GM21528 (cell line): ENCODE data around the gene DNAJC7.
"Not testable (repeated sequence)": the region's sequence is repeated elsewhere in the genome, so short reads cannot be mapped to it uniquely, and the experiment has no call there.

Experiments
- ATAC-seq: cut with Tn5 transposase; IDR thresholded peaks from one replicate; pipeline ENCODE4 v1.9.1; 2021; ENCODE audit warnings: mild to moderate bottlenecking, moderate library complexity; ENCODE audit not compliant: unreplicated experiment, low FRiP score

DNAJC7 gene

DNA sequence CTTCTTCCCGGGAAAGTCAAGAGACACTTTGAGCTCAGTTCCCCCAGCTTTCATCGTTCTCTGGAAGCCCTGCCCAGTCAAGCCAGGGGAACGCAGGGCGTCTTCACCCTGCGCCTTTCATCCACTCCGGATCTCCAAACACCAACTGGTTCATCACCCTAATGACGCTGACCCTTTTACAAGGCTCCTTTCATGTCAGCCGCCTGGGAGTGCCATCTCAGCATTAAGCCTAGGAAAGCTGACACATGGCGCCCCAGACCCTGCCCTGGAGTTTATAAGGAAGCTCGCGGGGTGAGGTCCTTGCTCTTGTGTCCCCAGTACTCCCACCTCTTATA is 594 bp upstream of the DNAJC7 start:
- no peak for ATAC-seq

DNA sequence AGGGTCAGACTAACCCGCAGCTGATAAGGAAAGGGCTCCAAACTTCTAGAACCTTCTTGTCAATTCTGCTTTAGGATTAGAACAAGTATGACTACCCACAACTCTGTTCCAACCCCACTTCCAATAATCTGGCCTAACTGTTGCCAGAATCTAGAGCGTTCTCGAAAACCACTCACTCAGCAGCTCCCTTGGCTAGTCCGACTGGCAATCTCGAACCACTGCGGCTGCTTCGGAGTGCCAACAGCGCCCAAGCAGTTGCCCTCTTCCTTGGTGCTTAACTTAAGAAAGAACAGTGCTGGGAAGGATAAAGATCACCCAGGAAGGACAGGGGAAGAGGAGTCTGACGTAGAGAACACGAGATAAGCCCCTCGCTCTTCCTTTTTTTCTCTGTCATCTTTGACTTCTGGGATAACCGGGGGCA is 818 bp downstream of the DNAJC7 start:
- no peak for ATAC-seq

DNA sequence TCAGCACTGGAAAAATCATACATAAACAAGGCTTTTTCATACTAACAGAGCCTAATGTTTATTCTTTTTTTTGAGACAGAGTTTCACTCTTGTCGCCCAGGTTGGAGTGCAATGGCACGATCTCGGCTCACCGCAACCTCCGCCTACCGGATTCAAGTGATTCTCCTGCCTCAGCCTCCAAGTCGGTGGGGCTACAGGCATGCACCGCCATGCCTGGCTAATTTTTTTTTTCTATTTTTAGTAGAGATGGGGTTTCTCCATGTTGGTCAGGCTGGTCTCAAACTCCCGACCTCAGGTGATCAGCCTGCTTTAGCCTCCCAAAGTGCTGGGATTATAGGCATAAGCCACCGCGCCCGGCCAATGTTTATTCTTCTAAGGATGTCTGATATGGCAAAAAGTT is 3.5 kb downstream of the DNAJC7 start:
- ATAC-seq = not testable (repeated sequence)

DNA sequence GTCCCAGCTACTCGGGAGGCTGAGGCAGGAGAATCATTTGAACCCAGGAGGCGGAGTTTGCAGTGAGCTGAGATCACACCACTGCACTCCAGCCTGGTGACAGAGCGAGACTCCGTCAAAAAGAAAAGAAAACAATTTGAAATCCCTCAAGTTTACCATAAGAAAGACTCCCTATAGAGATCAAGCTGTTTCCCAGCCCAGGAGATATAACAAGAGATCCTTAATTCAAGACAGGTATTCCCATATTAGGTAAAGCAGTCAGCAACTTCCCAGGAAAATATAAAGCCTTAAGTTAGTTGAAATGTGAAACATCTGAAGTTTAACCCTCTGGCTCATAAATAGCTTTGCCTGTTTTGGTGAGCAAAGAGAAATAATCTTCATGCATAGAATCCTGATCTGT is 4.9 kb downstream of the DNAJC7 start:
- not testable (repeated sequence) for ATAC-seq

DNA sequence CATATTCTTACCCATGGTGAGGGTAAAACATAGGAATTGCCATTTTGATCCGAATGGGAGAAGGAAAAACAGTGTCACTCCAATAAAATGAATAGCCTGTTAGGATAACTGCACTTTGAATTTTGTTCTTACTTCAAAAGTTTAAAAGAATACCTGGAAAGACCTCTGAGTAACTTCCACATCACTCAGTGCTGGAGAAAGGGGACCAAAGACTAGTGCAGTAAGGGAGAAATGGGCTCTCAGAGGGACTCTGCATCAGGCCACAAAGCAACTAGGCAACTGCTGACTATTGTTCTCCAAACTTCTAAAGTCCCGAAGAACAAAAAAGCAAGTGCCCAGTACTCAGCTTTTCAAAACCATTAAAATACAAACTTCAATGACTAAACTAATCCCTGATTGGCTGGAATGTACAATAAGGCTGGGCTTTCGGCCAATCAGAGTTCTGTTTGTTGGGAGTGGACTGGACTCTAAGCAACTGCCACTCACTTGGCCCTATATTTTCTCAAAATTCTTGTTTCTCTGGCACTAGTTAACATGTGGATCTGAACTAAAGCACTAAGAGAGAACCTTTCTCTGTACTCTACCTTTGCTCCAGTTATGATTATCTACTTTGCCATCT is 6.2 kb downstream of the DNAJC7 start:
- ATAC-seq = no peak

DNA sequence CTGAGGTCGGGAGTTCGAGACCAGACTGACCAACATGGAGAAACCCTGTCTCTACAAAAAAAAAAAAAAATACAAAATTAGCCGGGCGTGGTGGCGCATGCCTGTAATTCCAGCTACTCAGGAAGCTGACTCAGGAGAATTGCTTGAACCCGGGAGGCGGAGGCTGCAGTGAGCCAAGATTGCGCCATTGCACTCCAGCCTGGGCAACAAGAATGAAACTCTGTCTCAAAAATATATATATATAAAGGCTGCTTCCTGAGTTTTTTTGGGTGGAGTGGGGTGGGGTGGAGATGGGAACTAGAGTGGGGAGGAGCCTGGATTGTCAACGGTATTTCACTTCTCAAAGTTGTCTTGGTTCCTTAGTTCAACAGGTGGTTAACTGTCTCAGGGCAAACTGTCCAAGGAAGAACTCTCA is 7.0 kb downstream of the DNAJC7 start:
- not testable (repeated sequence) for ATAC-seq

DNA sequence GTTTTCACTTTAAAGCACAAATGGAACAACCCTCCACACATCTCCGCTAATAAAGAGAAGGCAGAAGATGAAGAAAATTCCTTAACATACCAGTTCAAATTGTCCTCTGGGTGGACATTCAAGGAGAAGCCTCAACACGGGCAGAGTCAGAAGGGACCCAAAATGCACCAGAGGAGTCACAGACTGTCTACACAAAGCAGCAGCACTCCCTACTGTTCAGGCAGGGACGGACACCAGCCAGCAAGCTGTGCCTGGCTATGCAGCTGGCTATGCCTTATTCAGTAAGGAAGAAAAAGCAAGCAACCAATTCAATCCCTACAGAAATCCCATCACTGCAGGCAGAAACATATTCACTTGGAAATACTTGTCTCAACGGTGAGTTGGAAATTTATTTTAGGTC is 8.1 kb downstream of the DNAJC7 start:
- no peak for ATAC-seq

DNA sequence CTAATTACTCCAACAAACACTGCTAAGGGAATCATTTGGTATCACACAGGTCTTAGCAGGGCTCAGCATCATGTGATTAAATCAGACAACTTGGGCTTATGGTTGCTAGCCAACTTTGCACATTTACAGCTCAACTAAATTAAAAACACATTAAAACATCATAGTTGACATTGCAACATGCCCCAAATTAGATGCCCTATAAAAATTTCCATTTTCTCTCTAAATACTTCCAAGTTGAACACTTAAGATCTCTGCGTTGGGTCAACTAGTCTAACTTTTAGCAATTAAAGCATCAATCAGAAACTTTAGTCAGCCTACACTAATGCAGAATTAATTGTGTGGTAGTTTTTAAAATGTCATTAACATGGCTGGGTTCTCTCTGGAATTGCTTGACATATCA is 12.1 kb downstream of the DNAJC7 start:
- ATAC-seq = no peak

DNA sequence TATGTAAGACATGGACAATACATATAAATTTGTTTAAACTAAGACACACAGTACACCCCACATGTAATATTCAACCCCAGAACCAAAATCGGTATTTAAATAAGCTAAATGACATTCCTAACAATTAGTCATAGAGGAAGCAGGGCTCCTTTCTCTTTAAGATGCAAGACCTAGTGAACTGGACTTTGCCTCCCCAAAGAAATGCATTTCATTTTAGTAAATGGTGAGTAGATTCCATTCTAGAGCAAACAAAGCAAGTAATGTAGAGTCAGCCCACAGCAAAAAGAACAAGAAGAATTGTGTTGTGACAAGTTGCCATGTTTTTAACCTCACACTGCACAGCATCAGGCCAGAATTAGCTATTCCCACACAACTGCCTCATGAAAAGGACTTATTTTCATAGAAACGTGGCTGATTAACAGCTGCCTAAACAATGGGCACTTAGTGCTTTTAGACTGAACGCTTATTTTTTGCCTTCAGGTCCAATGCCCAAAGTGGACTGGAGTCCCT is 14.4 kb downstream of the DNAJC7 start:
- ATAC-seq = no peak

DNA sequence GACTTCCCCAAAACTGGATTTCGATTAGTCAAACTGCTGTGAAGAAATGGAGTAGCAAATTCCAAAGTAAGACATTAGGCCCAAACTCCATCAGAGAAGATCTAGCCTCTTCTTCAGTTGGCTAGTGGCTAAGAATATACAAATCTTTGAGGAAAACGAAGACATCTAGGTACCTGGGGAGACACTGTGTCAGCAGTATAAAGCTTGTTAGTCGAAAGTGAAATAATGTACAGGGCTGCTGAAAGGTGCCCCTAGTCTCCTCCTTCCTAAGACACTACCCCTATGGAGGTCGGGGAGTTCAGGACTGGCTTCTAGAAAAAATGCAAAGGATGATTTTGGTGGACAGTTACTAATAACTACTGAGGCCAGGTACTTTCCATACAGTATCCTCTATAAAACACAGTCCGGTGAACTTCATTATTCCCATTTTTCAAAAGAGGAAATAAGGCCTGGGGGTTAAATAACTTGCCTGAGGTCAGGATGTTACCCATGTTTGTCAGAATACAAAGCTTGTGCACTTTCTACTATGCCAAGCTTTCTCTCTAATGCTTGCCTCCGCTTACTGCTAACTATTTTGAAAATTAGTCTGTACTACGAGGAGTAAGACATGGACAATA is 15.0 kb downstream of the DNAJC7 start:
- ATAC-seq = no peak

DNA sequence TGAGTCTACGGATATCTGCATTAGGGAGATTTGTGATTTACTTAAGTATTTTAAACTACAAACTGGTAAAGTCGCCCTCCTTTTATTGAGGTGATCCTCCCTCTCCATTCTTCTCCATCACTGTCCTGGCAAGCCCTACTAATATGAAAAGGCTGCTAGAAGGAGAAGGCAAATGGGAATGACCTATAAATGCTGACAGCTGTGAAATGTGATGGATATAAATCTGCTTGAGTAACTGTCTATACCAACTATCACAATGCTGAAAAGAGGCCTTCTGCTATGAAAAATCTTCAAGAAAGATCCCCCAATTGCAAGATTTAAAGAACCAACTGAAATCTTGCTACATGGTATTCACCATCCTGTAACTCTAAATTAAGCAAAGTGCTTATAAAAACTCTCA is 15.5 kb downstream of the DNAJC7 start:
- ATAC-seq = no peak

DNA sequence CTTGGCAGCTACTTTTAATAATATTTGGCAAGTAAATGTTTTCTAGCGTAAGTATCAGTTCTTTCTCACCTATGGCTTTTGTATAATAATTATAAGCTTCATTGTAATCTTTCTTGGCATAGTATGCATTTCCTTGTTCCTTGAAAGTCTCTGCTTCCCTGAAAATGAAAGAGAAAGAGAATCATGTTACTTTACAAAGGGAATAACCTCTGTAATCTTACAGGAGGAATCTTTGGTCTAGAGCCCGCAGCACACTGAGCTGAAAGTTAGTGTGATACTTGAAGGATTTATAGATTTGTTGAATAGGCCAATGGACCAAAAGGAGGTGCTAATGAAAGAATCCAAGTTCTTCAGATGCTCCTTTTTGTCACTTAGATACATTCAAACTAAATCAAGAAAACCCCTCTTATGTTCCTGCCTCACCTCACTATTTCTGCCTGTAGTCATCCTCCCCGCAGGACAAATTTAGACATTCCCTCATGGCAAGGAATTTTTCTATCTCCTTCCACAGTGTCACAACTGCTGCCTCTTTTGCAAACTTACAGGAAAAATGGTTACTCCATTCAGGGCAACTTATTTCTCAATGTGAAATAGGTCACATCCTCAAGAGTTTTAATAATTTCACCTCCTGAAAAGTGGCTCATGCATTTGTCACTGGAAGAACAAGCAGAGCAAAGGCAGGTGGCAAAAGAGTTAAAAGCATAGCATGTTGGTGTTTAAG is 16.7 kb downstream of the DNAJC7 start:
- no peak for ATAC-seq

DNA sequence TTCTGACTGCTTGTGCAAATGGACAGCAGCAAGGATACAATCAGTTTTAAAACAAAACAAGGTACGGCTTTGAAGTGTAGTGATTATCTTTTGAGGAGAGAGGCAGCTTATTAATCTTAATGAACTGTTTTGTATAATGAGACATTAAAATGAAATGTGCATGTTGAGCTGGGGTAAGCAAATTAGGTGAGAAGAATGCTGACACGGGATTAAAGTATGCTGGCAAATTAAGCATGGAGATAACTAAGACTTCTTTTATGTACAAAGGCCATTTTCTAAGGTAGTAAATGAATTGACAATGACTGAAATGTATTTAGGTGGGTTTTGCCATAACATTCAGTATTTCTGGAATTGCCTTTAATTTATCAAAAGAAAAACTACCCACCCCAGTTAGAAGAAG is 18.7 kb downstream of the DNAJC7 start:
- ATAC-seq = no peak

DNA sequence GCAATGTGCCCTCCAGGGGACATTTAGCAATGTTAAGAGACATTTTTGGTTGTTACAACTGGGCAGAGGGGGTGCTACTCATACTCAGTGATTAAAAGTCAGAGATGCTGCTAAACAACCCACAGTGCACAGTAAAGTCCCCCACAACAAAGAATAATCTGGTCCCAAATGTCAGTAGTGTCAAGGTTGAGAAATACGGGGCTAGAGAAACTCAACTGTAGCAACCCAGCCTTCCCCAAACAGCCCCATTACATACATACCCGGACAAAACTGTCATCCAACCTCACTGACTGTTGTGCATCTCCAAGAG is 20.4 kb downstream of the DNAJC7 start:
- ATAC-seq = no peak

DNA sequence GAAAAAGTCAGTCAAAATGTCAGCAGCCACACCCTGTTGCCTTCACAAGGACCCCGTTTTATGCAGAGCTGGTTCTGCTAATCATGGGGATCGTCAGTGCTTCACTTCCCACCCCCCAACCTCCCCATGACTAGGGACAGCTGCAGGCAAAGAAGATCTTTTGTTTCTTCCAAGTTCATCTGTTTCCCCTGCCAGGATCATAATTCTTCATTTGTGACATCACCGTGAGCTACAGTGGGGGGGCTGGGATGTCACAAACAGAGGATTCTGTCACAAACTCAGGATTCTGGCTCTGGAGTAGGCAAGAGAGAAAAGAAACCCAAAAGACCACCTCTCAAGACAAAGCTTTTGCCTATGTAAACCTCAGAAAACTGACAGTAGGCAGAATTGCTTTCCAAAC is 24.7 kb downstream of the DNAJC7 start:
- no peak for ATAC-seq

DNA sequence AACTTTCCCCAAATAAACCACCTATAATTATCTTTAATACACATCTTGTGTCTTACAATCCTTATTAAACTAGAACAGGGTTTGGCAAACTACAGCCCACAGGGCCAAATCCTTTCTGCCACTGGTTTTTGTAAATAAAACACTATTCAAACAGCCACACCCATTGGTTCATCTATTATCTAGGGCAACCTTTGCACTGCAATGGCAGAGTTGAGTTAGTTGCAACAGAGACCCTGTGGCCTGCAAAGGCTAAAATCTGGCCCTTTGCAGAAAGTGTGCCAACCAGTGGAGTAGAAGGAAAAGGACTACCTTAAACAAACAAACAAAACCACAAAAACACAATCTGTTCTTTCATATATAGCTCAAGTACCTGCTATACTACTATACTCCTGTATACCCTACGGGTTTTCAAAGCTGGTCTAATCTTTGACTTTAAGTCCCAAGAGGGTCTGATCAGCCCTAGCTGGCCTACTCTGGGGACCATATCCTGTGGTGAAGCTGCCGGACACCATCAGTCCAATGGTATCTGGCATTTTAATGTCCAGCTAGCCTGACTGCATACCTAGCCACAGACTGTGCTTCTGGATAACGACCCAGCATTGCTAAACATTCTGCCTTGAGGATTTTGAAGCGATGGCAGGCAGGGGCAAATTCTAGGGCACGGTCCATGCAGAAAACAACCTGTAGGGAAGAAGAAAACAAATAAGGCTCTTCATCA is 27.4 kb downstream of the DNAJC7 start:
- no peak for ATAC-seq

DNA sequence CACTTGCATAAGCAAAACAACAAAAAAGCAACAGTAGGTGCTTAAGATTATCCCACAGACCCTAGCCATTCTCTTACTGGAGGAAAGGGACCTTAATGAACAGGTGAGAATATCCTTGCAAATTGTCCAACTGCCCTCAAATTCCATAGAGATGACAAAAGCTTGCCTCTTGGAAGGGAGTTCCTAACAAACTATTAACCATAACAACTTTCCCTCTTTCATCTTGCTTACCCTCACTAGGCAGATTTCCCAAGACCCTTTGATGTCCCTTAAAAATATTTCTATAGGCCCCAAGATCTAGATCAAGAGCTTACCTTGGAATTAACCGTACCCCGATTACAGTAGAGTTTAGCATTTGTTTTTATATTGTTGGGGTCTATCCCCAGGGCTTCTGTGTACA is 28.8 kb downstream of the DNAJC7 start:
- no peak for ATAC-seq

DNA sequence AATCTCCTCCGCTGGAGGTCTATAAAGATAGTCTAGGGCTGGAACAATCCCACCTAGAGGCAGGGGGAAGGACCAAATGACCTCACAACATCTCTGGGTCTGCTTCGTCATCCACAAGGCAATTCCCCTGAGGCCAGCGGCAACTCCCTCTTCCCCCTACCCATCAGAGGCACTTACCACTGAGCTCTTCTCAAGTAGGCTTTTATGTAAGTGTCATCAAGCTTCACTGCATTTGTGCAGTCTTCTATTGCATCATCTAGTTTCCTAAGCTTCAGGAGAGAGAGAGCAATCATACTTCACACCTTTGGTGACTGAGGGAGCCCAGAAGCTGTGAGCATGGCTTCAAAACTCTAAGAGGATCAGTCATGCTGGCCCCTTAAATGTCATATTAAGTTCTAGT is 29.6 kb downstream of the DNAJC7 start:
- ATAC-seq = no peak

DNA sequence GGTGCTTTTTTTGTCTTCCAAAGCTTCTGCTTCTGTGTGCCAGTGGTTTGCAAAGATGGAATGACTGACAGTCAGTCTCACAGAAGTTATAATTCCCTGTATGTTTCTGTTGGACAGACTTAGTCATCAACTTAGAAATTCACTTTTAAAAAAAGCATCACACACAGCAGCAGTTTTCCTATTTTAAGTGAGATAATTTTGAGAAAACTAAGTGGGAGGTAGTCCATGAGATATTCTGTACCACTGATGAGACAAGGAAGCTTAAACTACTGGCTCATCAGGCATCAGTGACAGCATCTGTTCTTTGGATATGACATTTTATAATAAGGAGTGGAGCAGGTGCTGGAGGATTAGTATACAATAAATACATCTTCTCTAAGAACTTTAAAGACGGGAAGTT is 30.6 kb downstream of the DNAJC7 start:
- ATAC-seq = no peak

DNA sequence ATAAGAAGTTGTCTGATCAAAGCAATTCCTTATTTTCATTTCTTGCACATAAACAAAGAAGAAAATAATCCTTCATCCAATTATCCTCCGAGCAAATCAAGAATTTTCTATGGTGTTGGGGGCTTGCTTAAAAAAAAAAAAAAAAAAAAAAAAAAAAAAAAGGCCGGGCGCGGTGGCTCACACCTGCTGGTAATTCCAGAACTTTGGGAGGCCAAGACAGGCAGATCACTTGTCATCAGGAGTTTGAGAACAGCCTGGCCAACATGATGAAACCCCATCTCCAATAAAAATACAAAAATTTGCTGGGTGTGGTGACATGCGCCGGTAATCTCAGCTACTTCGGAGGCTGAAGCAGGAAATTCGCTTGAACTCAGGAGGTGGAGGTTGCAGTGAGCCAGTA is 31.3 kb downstream of the DNAJC7 start:
- ATAC-seq = no peak

DNA sequence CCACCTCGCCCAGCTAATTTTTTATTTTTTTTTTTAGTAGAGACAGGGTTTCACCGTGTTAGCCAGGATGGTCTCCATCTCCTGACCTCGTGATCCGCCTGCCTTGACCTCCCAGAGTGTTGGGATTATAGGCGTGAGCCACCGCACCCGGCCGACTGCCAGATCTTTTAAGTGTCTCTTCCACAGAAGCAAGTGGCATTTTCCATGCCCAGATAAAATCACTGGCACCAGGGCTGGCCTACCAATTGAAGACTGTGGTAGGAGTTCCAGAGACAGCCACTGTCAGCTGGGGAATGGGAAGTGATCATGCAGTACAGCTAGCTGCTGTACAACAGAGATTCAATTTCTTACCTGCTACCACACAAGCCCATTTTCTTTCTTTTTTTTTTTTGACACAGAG is 32.8 kb downstream of the DNAJC7 start:
- no peak for ATAC-seq
